Lung (tissue), 12 donors: Measurements from ENCODE around the gene TANC1. TPM values are rescaled to one million over a fixed set of nuclear protein-coding genes. Genes with fewer than 3 reads are reported as not detected.

Experiments
- ATAC-seq: fragments of 200-7000 bp; cut with Tn5 transposase; one replicate; pipeline ENCODE4 v1.9.1; 2020; ENCODE audit warnings: moderate number of reproducible peaks; ENCODE audit not compliant: insufficient read depth, low FRiP score
- DNase-seq, 3 donors: peaks; one replicate each; pipeline ENCODE4 v3.0.0-alpha.2; 2013 to 2017
- H3K27ac ChIP-seq, 2 donors: one replicate each; pipeline ENCODE4 v1.5.1; 2013; ENCODE audit warnings: mild to moderate bottlenecking in 2 of 2, moderate library complexity in 2 of 2, control low read depth in 1 of 2, inconsistent platforms in 1 of 2, low read depth in 1 of 2, low read length in 1 of 2
- H3K27me3 ChIP-seq, 3 donors: one replicate each; pipeline ENCODE4 v1.5.1; 2013; ENCODE audit warnings: low read length in 2 of 3; ENCODE audit not compliant: control insufficient read depth in 3 of 3, insufficient read depth in 3 of 3
- H3K36me3 ChIP-seq, 4 donors: one replicate each; pipeline ENCODE4 v1.5.1; 2013; ENCODE audit warnings: low read length in 4 of 4, mild to moderate bottlenecking in 1 of 4, moderate library complexity in 1 of 4; ENCODE audit not compliant: control insufficient read depth in 4 of 4, insufficient read depth in 4 of 4
- H3K4me1 ChIP-seq, 5 donors: one replicate each; pipeline ENCODE4 v1.5.1; 2013; ENCODE audit warnings: low read length in 5 of 5, mild to moderate bottlenecking in 2 of 5, moderate library complexity in 1 of 5; ENCODE audit not compliant: control insufficient read depth in 5 of 5, insufficient read depth in 5 of 5
- H3K4me3 ChIP-seq: one replicate; pipeline ENCODE4 v1.5.1; 2013; ENCODE audit warnings: mild to moderate bottlenecking, control low read depth, moderate library complexity
- H3K9ac ChIP-seq, 2 donors: one replicate each; pipeline ENCODE4 v1.5.1; 2013; ENCODE audit warnings: low read length in 2 of 2, control low read depth in 1 of 2; ENCODE audit not compliant: insufficient read depth in 1 of 2
- H3K9me3 ChIP-seq, 4 donors: one replicate each; pipeline ENCODE4 v1.5.1; 2013; ENCODE audit warnings: low read length in 3 of 4, mild to moderate bottlenecking in 1 of 4, moderate library complexity in 1 of 4; ENCODE audit not compliant: control insufficient read depth in 4 of 4, insufficient read depth in 3 of 4
- whole genome bisulfite sequencing, 2 donors: extraction: QIAGEN DNeasy Blood & Tissue Kit; methylation state at CpG; one replicate each; pipeline ENCODE4 v1.1.7; 2013; 5-methylcytosine and 5-hydroxymethylcytosine counted together
- polyA plus RNA-seq, 2 donors: library from polyadenylated mRNA; stranded (reverse); fragments of 200-250 nt; gene quantifications; one replicate each; pipeline ENCODE4 v1.2.1, GENCODE V29; 2013
- total RNA-seq, 2 donors: library from RNA; depleted of rRNA in 1 of 2; stranded (reverse); fragments of >200 nt in 1 of 2; gene quantifications; one replicate each; pipeline ENCODE4 v1.2.1, GENCODE V29; 2014 to 2021
- TF ChIP-seq, protein P1 (sequence below): IDR thresholded peaks from 2 replicates; pipeline ENCODE4 v1.5.1; 2012; ENCODE audit warnings: mild to moderate bottlenecking; ENCODE audit errors: control extremely low read depth, extremely low read depth
- donor health status: control.
- donor health status: control.
- donor health status: Bipolar disorder and iron deficiency.
- donor health status: healthy.
- donor health status: DM: yes; HTN: yes; CAD: no.

The TANC1 gene
- total and polyA plus RNA-seq, 4 donors = 14.3 to 99.5 (median 37.3) TPM

DNA sequence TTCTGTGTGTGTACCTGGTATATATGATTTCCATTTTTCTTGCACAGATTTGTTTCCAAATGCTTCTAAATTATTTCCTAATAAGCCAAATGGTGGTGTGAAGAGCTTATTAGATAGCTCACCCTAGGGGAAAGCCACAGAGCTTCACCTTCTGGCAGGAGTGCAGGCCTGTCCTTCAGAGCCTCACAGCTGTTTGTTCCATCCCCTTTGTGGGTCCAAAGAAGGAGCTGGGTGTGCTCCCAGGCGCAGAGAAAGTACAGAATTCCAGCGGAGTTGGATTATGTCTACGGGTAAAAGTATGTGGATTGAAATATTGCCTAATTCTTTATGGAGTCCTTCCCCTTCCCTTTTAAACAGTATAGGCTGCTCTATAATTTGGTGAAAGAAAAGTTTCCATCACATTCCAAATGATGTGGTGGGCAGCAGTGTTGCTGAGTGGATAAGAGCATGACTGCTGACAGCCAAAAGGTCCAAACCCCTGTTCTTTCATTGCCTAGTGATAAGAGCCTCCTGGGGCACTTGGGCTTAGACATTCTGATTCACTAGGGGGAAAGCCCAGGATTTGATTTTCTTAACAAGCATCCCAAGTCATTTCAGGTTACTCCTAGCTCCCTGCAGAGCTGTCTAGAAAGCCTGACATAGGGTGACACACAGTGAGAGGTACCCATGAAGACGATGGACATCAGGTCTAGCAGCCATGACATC lies 231.5 kb downstream of the TANC1 start:
- 89 to 94% methylated on average over 4 of the region's 4 CpGs for WGBS, 2 donors
- Histone ChIP-seq H3K4me1 (peaks cover 6 to 30% (median 14%) of the 10 kb centered on the region in 5 donors), H3K27ac (peak overlapping the region in 1 of 2 donors; percentile 12), H3K36me3 (peaks cover 7 to 36% (median 28%) of the 10 kb centered on the region in 4 donors), H3K9me3 (no peaks in the 10 kb centered on the region), H3K4me3 (no peak overlapping the region), H3K9ac (no peak overlapping the region), H3K27me3 (no peaks in the 10 kb centered on the region)
- ATAC-seq (no peak), DNase-seq (peak in 2 of 3 donors; percentile 6)
- TF ChIP-seq, protein P1, sequence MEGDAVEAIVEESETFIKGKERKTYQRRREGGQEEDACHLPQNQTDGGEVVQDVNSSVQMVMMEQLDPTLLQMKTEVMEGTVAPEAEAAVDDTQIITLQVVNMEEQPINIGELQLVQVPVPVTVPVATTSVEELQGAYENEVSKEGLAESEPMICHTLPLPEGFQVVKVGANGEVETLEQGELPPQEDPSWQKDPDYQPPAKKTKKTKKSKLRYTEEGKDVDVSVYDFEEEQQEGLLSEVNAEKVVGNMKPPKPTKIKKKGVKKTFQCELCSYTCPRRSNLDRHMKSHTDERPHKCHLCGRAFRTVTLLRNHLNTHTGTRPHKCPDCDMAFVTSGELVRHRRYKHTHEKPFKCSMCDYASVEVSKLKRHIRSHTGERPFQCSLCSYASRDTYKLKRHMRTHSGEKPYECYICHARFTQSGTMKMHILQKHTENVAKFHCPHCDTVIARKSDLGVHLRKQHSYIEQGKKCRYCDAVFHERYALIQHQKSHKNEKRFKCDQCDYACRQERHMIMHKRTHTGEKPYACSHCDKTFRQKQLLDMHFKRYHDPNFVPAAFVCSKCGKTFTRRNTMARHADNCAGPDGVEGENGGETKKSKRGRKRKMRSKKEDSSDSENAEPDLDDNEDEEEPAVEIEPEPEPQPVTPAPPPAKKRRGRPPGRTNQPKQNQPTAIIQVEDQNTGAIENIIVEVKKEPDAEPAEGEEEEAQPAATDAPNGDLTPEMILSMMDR = no peak

DNA sequence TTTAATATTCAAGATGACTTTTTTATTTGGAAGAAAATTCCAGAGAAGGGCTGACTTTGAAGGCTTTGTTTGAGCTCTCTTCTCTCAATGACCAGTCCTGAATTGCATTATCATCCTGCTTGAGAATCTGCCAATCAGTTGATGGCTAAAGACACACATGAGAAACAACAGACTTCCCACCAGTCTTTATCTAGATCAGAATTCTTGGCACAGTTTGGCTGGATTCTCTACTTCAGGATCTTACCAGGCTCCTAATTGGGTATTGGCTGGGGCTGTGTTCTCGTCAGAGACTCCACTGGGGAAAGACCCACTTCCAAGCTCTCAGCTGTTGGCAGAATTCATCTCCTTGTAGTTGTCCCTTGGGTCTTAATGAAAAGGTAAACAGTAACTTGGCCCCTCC lies 232.1 kb downstream of the TANC1 start:
- TF ChIP-seq, protein P1 = no peak
- H3K36me3 ChIP-seq = peaks cover 9 to 34% (median 27%) of the 10 kb centered on the region in 4 donors
- no peaks in the 10 kb centered on the region for H3K9me3 ChIP-seq
- no peak for ATAC-seq
- no peak overlapping the region for H3K9ac ChIP-seq
- H3K4me1 ChIP-seq = peaks cover 6 to 30% (median 14%) of the 10 kb centered on the region in 5 donors
- H3K27ac ChIP-seq = peak overlapping the region; percentile 12 to 42
- no peaks in the 10 kb centered on the region for H3K27me3 ChIP-seq
- peak in 1 of 3 donors; percentile 10 for DNase-seq
- 39 to 60% methylated on average over 1 of the region's 1 CpG for WGBS, 2 donors
- no peak overlapping the region for H3K4me3 ChIP-seq

DNA sequence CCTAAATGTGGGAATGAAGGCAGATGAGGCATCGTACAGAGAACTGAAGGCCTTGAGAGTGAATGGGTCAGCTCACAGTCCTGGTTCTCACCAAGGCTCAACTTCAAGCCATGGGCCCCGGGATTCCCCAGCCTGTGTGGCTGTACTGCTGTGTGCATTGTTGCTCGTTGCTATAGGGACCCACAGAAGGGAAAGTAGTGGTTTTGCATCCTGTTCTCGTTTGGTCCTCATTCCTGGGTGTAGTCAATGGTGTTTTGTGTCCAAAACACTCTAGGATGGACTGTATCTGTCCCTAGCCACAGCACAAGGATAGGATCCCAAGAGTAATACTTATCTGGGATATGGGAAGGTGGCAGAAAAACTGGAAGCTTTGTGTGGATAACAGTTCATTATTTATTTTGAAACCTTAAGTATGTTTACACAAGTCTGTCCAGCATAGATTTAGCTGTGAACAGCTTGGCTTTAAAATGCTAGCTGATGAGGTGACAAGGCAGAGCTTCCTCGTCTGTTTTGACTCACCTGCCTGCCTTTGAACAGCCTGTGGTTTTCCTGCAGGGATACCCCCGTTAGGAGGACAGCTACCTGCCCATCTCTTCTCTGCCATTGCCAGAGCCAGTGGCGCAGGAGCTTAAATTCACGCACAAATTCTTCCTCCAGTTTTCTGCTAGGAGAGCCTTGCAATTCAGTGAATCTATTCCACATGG lies 233.1 kb downstream of the TANC1 start:
- Histone ChIP-seq H3K36me3 (peaks cover 12 to 34% (median 21%) of the 10 kb centered on the region in 4 donors), H3K9ac (no peak overlapping the region), H3K4me1 (peaks cover 6 to 30% (median 14%) of the 10 kb centered on the region in 5 donors), H3K4me3 (no peak overlapping the region), H3K27ac (peak overlapping the region; percentile 84 to 85), H3K9me3 (no peaks in the 10 kb centered on the region), H3K27me3 (no peaks in the 10 kb centered on the region)
- DNase-seq = peak; percentile 73 to 83 (median 81)
- 59 to 66% methylated on average over 8 of the region's 8 CpGs for WGBS, 2 donors
- no peak for ATAC-seq
- TF ChIP-seq, protein P1 = no peak
